Cortex of kidney (tissue), 1 donor: ENCODE data around the gene HOXB6.

Source experiments
- DNase-seq: peaks from one replicate; lab custom pipeline; 2025; lab: John Stamatoyannopoulos, UW

Gene HOXB6

DNA sequence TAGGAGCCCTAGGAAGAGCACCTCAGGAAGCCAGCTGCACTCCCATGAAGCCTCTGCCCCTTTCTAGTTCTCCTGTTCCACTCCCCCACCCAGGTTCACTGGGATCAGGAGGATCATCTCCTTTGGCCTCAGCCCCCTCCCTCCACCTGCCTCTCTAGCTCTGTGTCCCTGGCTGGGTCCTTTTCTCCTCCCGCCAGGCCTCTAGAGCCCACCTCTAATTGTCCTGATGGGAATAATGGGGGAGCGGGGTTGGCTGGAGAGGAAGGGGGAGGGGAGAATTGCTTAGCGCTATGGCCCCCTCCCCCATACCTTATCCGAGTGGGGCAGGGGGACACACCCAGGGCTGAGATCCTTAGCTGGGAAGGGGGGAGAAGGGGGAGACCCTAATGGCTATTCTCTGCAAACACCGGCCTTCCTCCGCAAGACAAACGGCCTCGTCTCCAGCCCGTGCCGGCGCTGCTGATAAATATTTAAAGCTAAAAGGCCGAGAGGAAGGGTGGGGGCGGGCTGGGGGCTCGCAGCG lies 5.0 kb upstream of the HOXB6 start:
- no peak for DNase-seq

DNA sequence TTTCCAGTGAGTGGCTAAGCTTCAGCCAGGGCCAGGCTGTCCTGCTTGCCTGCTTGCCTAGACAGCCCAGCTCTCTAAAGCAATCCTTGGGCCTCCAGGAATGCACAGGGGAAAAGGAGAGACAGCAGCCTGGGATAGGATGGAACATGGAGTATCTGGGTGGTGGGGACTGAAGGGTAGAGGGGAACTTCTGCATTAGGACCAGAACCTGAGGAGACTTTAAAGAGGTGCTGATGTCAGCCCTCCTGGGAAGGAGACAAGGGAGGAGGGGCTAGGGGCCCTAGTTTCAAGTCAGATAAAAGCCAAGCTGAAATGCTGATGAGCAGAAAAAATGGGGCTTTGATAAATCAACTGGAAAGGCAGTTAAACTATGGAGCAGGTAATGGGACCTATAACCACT lies 4.2 kb upstream of the HOXB6 start:
- no peak for DNase-seq

DNA sequence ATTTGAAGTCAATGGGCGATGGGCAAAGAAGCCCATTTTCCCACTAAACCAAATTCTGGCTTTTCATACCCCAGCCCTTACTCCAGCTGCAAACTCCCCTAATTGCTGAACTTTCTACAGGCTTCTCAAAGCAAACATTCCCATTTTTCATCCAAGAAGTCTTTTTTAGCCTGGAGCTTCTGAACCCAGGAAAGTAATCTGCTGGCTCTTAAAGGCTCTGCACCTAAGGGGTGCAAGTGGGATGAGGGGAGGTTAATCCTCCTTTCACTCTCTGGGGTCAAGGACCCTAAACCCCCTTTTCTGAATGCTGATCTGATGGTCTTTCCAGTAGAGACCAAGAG lies 3.7 kb upstream of the HOXB6 start:
- no peak for DNase-seq

DNA sequence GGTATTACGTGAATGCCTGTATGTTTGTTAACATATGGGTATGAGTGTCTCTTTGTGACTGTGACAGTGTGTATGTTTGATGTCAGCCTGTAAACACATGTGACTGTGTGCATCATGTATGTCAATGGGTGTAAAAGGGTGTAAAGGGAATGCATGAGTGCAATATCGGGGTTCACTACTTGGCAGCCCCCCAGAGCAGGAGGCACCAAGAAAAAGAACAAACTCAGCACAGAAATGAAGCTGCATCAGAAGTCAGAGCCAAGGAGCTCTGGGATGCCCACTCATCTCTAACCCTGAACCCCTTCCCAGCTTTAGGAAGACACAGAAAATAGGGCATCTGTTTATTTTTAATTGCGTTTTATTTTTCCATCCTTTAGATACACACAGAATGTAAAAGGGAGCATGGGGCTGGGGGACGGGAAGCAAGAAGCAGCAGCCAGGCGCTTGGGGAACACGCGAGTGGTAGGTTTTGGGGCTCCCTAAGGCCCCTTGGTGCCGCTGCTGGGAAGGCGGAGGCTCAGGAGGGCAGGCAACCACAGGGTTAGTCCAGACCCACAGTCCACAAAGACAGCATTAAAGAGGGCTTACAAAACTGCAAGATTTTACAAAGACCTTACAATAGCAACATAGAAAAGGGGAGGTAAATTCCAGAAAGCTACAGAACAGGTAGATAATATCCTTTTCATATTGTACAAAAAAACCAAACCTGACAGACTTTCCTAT lies 2.3 kb upstream of the HOXB6 start:
- no peak for DNase-seq

DNA sequence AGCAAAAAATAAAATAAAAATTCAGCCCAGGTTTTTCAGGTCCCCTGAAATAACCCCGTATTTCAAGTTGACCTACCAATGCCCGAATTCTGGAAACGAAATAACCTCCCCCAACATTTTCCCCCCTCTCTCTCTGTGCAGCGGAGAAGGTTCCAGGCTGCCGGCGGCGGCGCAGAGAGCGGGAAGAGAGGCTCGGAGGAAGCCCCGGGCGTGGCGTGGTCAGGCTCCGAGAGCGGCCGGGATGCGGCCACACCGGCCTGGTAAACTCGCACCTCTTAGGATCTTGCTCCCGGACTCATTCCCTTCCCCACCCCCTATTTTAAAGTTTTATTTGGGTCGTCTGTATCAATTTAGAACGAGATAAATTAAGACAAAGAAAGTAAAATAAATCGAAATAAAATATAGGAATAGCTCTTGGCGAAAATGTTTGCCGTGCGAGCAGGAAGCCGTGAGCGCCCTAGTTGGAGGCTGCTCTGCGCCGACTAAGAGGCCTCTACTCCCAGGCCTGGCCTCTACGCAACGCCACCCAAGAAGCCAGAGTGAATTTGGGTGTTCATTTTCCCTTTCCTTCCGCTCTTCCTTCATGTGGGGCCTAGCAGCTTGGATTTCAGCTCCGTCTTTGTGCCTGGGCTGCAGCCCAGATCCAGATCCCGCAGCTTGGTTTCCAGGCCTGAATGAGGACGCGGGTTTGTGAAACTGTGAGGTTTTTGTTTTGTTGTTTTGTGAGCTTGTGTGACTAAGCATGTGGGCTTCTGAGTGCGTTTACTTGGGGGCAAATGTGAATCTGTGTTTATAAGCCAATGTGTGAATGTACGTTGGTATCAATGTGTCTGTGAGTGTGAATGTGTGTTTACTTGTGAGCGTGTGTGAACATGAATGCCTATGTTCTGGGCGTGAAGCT lies 1.5 kb upstream of the HOXB6 start:
- DNase-seq = no peak

DNA sequence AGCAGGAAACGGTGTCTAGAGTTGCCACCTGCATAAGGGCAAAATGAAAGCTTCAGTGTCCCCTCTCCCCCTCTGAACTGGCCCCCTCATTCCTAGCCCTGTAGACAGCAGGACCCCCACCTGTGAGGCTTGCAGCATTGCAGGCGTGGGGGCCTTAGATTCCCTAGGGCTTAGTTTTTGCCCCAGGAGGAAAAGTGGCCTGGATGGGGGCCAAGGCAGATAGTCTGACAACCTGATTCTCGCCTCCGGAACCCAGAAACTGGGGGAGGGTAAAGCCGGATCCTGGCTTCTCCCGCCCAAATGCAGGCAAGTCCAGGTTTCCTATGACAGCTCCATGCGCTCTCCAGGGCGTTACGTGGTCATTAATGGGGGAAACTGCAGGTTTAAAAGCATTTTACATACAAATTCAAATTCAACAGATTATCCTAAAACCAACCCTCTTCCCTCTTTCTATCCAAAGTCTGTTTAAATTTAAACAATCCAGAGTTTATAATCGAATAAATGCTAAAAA lies 678 bp upstream of the HOXB6 start:
- DNase-seq = no peak

DNA sequence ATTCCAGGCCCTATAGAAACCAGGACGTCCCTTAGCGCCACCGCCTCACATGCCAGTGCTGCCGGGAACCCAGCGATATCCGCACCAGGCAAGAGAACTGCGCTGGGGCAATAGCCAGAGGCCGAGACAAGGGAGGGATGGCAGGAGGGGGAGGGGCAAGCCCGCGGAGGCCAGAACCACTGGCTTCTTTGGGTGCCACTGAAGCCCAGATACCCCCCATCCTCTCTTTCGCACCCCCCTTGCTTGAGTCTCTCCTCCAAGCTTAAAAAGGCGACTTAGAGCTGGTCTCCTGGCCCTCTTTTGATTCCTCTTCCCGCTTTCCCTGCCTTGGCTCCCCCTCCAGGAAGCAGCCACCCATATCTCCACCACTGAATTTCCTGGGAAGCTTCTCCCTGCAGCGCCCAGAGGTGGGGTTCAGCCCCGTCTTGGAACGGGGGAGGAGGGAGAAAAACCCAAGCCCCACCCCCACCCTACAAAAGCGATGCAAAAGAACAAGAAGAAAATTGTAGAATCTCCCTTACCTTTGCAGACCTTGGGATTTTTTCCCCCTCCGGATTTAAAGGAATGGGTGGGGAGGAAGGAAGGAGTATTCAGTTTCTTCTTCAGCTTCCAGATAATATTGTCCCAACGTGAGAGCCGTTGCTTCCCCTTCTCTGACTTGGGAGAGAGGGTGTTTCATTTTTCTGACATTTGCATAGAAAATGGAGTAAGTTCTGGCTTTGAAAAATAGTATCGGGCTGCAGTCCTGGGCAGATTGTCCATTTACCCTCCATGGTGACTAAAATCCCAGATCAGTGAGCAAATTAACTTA lies 622 bp downstream of the HOXB6 start:
- DNase-seq = no peak

DNA sequence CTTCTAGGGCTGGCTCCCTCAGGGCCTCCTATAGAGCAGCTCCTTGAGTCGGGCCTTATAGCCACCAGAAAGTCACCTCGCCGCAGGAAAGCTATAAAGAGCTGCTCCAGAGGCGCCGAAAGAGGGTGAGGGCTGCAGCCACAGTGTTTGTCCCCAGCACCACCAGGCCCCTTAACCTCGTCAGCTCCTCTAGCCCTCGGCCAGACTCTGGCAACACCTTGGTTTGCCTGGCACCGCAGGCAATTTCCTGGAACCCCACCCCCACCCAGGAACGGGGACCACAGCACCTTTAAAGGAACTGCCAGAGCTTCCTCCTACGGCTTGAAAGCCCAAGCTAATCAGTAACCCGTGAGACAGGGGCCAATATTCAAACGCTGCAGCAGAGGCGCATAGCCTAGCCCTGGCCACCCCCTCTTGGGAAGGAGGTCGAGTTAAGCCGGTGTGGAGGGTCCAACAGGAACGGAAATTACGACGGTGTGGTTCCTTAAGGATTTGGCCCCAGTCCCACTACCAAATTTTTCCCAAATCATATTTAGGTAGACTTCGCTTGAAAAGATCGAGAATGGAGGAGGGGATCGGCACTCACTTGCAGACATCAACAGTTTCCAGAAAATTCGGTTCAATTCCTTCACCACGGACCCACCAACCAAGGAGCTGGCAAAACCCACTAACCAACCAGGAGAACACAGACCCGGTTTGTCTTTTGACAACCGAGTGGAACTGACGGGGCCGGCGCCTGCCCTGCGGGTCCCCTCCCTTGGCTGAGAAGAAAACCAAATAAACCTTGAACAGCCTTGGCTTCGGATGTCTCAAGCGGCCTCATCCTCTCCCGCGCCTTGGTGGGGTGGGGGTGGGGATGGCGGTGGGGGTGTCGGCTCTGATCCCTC lies 3.0 kb downstream of the HOXB6 start:
- no peak for DNase-seq

DNA sequence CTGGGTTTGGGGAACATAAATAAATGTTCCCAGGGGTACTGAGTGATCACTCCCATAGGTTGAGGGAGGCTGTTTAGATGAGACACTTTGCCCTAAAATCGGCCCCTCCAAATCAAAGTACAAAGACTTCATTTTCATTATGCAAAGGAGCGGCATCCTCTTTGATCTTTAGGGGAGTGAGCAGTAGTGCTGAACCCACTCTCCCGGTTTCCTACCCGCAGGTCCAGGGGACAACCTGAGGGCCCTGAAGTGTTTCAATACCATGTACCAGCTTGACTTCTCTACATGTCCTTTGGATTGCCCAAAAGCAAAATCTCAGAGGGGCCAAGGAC lies 3.6 kb downstream of the HOXB6 start:
- DNase-seq = no peak

DNA sequence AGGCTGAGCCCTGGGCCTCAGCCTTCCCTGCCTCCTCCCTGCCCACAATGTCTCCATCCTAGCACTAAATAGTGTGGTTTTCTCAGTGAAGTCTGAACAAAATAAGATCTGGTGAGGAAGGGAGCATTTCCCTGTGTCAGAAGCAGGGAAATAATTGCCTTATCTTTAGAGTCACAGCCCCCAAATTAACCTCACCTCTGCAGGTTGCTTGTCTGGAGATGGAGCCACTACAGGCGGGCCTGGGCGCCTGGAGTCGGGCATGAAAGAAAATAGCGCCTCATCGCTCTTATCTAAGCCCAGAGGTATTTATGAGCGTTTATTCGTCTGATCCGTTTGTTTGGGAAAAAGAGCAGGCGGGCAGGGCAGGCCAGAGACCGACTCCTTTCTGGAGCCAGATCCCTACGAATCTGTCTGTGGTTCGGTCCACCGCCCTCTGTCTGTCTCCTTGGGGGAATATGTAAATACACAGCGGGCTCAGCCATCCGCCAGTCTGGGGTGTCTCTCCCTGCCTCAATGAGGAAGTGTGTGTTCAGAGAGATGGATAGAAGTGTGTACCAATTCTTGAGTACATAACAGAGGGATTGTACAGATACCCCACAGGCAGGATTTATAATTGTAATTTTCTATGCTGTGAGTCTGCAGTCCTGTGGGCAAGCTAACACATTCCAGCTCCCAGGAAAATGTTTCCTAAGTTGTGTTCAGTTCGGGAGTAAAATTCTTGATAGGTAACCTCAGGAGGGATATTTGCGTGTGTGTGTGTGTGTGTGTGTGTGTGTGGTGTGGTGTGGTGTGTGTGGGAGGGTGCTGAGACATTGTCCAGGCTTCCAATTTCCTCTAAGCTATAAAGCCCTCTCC lies 4.3 kb downstream of the HOXB6 start:
- no peak for DNase-seq

DNA sequence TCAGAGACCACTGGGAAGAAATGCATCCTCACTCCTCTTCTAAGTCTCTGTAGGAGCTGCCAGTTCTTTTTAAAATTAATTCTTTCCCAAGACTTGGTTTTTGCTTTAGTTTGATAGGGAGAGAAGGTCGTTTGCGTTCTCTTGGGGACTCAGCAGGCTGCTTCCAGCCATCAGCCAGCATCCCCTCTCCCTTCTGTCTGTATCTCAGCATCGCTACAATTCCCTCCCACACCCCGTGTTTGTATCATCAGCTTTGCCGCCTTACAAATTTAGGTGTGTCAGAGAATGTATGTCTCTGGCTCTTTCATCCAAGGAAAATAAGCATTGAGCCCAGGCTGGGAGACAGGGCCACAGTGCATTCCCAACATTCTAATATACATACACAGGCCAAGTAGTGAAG lies 5.4 kb downstream of the HOXB6 start:
- no peak for DNase-seq

DNA sequence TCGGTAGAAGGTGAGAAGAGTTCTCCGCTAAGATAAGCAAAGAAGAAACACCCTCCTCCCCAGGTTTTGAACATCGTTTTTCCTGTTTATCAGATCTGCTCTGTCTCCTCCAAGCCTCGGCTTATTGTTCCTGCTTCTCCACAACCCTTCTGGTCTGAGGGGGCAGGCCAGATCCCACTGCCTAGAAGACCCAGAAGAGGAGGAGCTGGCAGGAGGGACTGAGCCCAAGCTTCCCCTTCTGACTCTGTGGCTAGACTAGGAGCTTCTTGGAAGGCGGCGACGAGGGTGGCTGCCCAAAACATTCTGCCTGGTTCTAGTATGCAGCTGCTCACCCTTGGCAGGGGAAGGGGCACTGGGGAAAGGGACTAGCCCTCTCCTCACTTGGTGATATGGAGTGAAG lies 6.0 kb downstream of the HOXB6 start:
- DNase-seq = no peak

DNA sequence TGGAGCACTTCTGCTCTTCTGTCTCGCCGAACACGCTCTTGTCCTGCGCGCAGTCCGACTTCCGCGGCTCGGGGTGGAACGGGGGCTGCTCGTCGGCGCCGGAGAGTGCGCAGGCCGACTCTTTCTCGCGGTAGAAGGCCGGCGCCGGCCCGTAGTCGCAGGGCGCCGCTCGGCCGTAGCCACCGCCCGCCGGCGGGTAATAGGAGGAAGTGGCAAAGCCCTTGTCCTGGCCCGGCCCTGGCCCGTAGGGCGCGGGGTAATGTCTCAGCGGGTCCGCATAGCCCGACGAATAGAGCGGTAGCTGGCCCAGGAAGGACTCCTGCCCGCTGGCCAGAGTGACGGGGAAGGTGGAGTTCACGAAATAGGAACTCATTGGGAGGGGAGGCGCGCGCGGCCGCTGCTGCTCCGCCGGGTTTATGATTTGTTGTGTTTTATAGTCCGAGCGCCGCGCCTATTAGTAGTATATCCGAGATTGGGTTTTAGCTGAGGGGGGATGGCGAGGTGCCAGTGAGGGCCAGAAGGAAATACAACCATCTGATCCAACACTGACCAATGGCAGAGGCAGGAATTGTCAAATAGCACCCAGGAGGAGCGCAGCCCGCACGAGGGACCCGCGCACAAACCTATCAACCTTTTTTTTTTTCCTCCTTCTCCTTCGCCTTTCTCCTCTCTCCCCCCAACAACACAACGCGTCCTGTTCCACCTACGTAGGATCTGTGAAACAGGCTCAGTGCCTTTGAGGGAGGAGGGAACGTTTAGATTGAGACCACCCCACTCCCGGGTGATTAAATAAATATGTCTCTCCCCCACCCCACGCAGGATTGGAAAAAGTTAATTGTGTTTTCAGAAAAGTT lies 6.8 kb downstream of the HOXB6 start:
- no peak for DNase-seq

DNA sequence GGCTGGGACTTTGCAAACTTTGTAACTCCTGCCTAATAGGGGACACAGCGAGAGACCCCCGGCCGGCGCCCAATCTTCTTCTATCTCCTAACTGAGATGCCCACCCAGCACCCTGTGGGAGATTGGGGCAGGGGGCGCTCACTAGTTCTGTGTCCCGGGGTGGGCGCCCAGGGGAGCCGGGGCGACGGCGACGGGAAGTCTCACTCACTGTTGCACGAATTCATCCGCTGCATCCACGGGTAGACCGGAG lies 7.3 kb downstream of the HOXB6 start:
- DNase-seq = no peak

DNA sequence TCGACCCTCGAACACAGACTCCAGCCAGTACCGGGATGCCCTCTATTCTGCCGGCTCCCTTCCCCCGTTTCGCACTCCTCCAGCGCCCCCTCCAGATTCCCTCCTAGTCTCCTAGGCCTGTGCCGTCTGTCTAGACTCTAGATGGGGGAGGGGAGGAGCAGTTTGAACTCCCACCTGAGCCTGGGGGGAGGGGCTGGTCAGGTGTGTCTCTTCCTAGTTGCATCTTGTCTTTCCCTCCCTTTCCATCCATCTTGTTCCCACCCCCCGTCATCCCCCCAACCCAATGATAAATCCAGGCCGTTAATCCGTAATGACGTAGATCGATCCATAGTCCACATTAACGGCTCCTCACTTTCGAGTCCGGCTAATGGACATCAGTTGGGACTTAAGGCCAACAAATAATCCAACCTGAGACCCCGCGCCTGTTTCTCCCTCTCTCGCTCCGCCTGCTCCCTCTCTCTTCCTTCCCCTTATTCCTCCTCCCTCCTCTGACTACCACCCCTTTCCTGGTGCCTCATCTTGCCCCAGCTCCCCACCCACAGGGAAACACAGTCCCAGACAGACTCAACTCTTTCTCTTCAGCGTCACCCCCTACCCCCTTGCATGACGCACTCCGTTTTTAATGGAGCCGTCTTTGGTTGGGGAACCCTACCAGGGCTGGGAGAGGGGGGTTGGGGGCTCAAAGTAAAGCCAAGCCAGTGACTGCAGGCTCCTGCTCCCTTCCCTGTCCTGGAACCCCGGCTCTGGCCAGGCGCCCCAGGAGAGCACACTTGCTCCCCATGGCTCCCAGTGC lies 7.9 kb downstream of the HOXB6 start:
- DNase-seq = no peak

DNA sequence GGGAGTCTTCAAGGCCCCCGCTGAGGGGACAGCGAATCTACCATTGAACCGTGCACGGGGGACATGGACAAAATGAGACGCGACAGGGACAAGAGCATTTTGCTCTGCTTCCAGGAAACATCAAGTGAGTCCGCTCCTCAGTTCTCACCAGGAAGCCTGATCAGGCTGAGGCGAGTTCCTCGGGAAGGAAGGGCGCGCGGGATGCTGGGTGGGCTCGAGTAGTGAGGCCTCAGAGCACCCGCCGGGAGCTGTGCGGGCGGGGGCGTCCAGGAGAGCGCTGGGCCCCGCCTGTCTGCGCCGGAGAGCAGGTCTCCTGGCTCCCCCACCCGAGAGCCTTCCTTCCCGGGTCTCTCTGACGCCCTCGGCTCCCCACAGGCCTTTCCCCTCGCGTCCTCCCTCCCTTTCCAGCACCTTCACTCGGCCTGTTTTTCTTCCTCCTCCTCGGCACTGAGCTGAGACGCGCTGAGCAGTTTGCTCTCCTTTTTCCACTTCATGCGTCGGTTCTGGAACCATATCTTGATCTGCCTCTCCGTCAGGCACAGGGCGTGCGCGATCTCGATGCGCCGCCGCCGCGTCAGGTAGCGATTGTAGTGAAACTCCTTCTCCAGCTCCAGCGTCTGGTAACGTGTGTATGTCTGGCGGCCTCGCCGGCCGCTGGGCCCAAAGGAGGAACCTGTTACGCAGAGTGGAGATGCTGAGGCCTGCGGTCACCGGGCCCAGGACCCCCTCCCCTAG lies 8.6 kb downstream of the HOXB6 start:
- DNase-seq = no peak

DNA sequence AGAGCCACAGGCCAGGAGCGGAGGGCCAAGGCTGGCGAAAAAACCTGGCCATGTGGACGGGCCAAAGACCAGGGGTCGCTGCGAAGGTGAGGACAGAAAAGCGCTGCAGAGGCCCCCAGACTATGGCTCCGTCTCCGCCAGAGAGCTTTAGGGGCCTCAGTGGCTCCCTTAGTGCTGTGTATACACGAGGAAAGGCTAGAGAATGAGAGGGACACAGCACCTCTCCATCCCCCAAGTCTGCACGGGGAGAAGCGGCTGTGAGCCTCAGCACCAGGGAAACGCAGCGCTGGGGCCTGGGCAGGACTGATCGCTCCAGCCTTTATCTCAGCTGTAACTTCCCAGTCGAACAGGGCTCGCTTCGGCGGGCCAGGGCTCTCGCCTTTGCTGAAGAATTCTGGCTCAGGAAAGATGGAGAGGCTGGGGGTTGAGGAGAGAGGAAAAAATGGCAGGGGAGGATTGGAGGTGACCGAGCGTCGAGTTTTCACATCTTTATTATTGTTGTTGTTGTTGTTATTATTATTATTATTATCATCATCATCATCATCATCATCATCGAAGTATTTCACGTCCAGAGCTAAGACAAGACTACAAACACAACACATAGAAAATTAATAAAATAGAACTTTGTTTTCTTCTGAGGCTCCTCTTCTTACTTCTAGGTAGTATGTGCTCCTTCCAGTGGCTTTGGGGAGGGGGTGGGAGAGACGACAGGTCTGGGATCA lies 9.3 kb downstream of the HOXB6 start:
- no peak for DNase-seq
